CD4-positive, alpha-beta memory T cell (primary cell): Measurements from ENCODE around the gene CCDC178. TPM values are rescaled to one million over a fixed set of nuclear protein-coding genes. Genes with fewer than 3 reads are reported as not detected.

Experiments
- CTCF ChIA-PET: fragments of 350-600 bp; sonication (Branson Sonifier 250); formaldehyde crosslinking; loops from one replicate; lab custom pipeline; 2021; ENCODE audit warnings: inconsistent platforms; ENCODE audit not compliant: partially characterized antibody; lab: Charles Lee
- POLR2A ChIA-PET: fragments of 350-600 bp; sonication (Branson Sonifier 250); formaldehyde crosslinking; loops from one replicate; lab custom pipeline; 2021; ENCODE audit not compliant: partially characterized antibody; lab: Charles Lee
- DNase-seq, 5 donors: peaks; one replicate each; pipeline versions ENCODE4 v3.0.0 to v3.0.0-alpha.2; 2020 to 2022; ENCODE audit warnings: mixed read lengths in 1 of 5
- H3K27ac ChIP-seq: one replicate; pipeline ENCODE4 v1.7.0; 2013; ENCODE audit warnings: low read depth, low read length
- H3K27me3 ChIP-seq: 2 replicates; pipeline ENCODE4 v1.7.0; 2013; ENCODE audit warnings: mild to moderate bottlenecking, low read length, moderate library complexity; ENCODE audit not compliant: insufficient read depth
- H3K36me3 ChIP-seq: 2 replicates; pipeline ENCODE4 v1.7.0; 2013; ENCODE audit warnings: mild to moderate bottlenecking, low read length, moderate library complexity; ENCODE audit not compliant: insufficient read depth
- H3K4me1 ChIP-seq: 2 replicates; pipeline ENCODE4 v1.7.0; 2013; ENCODE audit warnings: mild to moderate bottlenecking, low read length, moderate library complexity; ENCODE audit not compliant: insufficient read depth
- H3K4me3 ChIP-seq, 2 donors: one replicate each; pipeline ENCODE4 v1.7.0; 2013; ENCODE audit warnings: low read length in 2 of 2, mild to moderate bottlenecking in 1 of 2
- H3K9me3 ChIP-seq, 2 donors: one replicate each; pipeline ENCODE4 v1.7.0; 2013; ENCODE audit warnings: low read length in 2 of 2, control low read depth in 1 of 2; ENCODE audit not compliant: control insufficient read depth in 1 of 2
- H3K27ac Mint-ChIP-seq, 7 donors: one replicate each; pipeline ENCODE4 v1.8.0; 2020 to 2021; ENCODE audit warnings: mixed read lengths in 7 of 7, mild to moderate bottlenecking in 6 of 7, inconsistent platforms in 3 of 7, moderate library complexity in 3 of 7
- H3K27me3 Mint-ChIP-seq, 2 donors: one replicate each; pipeline ENCODE4 v1.8.0; 2020 to 2021; ENCODE audit warnings: mixed read lengths in 2 of 2
- H3K36me3 Mint-ChIP-seq, 2 donors: one replicate each; pipeline ENCODE4 v1.8.0; 2020 to 2021; ENCODE audit warnings: mixed read lengths in 2 of 2, inconsistent platforms in 1 of 2, mild to moderate bottlenecking in 1 of 2
- H3K4me1 Mint-ChIP-seq, 4 donors: one replicate each; pipeline ENCODE4 v1.8.0; 2020 to 2021; ENCODE audit warnings: mixed read lengths in 4 of 4, mild to moderate bottlenecking in 1 of 4
- H3K4me3 Mint-ChIP-seq, 8 donors: one replicate each; pipeline ENCODE4 v1.8.0; 2020 to 2021; ENCODE audit warnings: mixed read lengths in 8 of 8, mild to moderate bottlenecking in 7 of 8, moderate library complexity in 6 of 8, inconsistent platforms in 3 of 8
- H3K9me3 Mint-ChIP-seq, 8 donors: one replicate each; pipeline ENCODE4 v1.8.0; 2020 to 2021; ENCODE audit warnings: mixed read lengths in 8 of 8, mild to moderate bottlenecking in 5 of 8, inconsistent platforms in 3 of 8, moderate library complexity in 1 of 8
- intact Hi-C: fragments of 100-400 bp; cut with micrococcal nuclease; formaldehyde crosslinking; loops from one replicate; pipeline ENCODE4 v1.15.1; 2023
- polyA plus RNA-seq, 2 donors: library from polyadenylated mRNA; unstranded; fragments of 300-500 nt; fragmentation: Illumina TruSeq; gene quantifications; one replicate each; pipeline ENCODE4 v1.2.3, GENCODE V29; 2021
- total RNA-seq, 2 experiments: library from RNA; stranded (reverse); gene quantifications; one replicate each; pipeline ENCODE4 v1.2.3, GENCODE V29; 2021

The CCDC178 gene
- total and polyA plus RNA-seq, 4 experiments from 2014 or later: not detected

- ChIA-PET POLR2A (no interaction called here), CTCF (no interaction called here)
- Histone ChIP-seq H3K4me3 (no peak overlapping the region), H3K27ac (no peak overlapping the region), H3K27me3 (no peaks in the 10 kb centered on the region), H3K4me1 (no peaks in the 10 kb centered on the region), H3K9me3 (no peaks in the 10 kb centered on the region), H3K36me3 (no peaks in the 10 kb centered on the region)
- peaks cover 0 to 16% (median 8%) of the 10 kb centered on the region in 8 donors for H3K9me3 Mint-ChIP-seq
- no peak overlapping the region for H3K27ac Mint-ChIP-seq
- intact Hi-C loops: no loop called here
- H3K4me3 Mint-ChIP-seq: no peak overlapping the region
- no peaks in the 10 kb centered on the region for H3K27me3 Mint-ChIP-seq
- DNase-seq: no peak
- no peaks in the 10 kb centered on the region for H3K4me1 Mint-ChIP-seq
- H3K36me3 Mint-ChIP-seq: no peaks in the 10 kb centered on the region
Observed at GRCh38 chr18:33014060-33014796, 426.3 kb downstream of the CCDC178 start.

GRCh38 chr18:33010149-33010548 lies 430.4 kb downstream of the CCDC178 start:
- Histone ChIP-seq H3K27ac (no peak overlapping the region), H3K4me3 (no peak overlapping the region), H3K27me3 (no peaks in the 10 kb centered on the region), H3K4me1 (no peaks in the 10 kb centered on the region), H3K9me3 (no peaks in the 10 kb centered on the region), H3K36me3 (no peaks in the 10 kb centered on the region)
- Mint-ChIP-seq H3K4me3 (no peak overlapping the region), H3K27ac (no peak overlapping the region), H3K27me3 (no peaks in the 10 kb centered on the region), H3K4me1 (no peaks in the 10 kb centered on the region), H3K9me3 (peaks cover 0 to 23% (median 10%) of the 10 kb centered on the region in 8 donors), H3K36me3 (no peaks in the 10 kb centered on the region)
- POLR2A ChIA-PET: no interaction called here
- intact Hi-C loops: no loop called here
- CTCF ChIA-PET: no interaction called here
- no peak for DNase-seq

- Mint-ChIP-seq H3K27ac (no peak overlapping the region), H3K27me3 (no peaks in the 10 kb centered on the region), H3K4me1 (no peaks in the 10 kb centered on the region), H3K4me3 (no peak overlapping the region), H3K36me3 (no peaks in the 10 kb centered on the region), H3K9me3 (peaks cover 0 to 20% (median 8%) of the 10 kb centered on the region in 8 donors)
- Histone ChIP-seq H3K36me3 (no peaks in the 10 kb centered on the region), H3K27me3 (no peaks in the 10 kb centered on the region), H3K4me1 (no peaks in the 10 kb centered on the region), H3K27ac (no peak overlapping the region), H3K4me3 (no peak overlapping the region), H3K9me3 (peaks cover 0 to 5% of the 10 kb centered on the region in 2 donors)
- intact Hi-C loops: no loop called here
- ChIA-PET POLR2A (no interaction called here), CTCF (no interaction called here)
- no peak for DNase-seq
Observed at GRCh38 chr18:32998921-32999320, 441.6 kb downstream of the CCDC178 start.

- ChIA-PET CTCF (no interaction called here), POLR2A (no interaction called here)
- Mint-ChIP-seq H3K9me3 (peaks cover 0 to 17% (median 7%) of the 10 kb centered on the region in 8 donors), H3K36me3 (no peaks in the 10 kb centered on the region), H3K27me3 (no peaks in the 10 kb centered on the region), H3K27ac (no peak overlapping the region), H3K4me1 (no peaks in the 10 kb centered on the region), H3K4me3 (no peak overlapping the region)
- intact Hi-C loops: no loop called here
- H3K27ac ChIP-seq: no peak overlapping the region
- peaks cover 0 to 5% of the 10 kb centered on the region in 2 donors for H3K9me3 ChIP-seq
- no peak overlapping the region for H3K4me3 ChIP-seq
- no peaks in the 10 kb centered on the region for H3K36me3 ChIP-seq
- no peaks in the 10 kb centered on the region for H3K4me1 ChIP-seq
- DNase-seq: no peak
- no peaks in the 10 kb centered on the region for H3K27me3 ChIP-seq
Observed at GRCh38 chr18:32998285-32998684, 442.2 kb downstream of the CCDC178 start.

GRCh38 chr18:32983721-32984120 lies 456.8 kb downstream of the CCDC178 start:
- no peaks in the 10 kb centered on the region for H3K4me1 ChIP-seq
- Mint-ChIP-seq H3K9me3 (peaks cover 0 to 5% (median under 1%) of the 10 kb centered on the region in 8 donors), H3K4me3 (no peak overlapping the region), H3K4me1 (no peaks in the 10 kb centered on the region), H3K36me3 (no peaks in the 10 kb centered on the region), H3K27ac (no peak overlapping the region), H3K27me3 (no peaks in the 10 kb centered on the region)
- no peaks in the 10 kb centered on the region for H3K36me3 ChIP-seq
- no peaks in the 10 kb centered on the region for H3K9me3 ChIP-seq
- no peak overlapping the region for H3K4me3 ChIP-seq
- ChIA-PET POLR2A (no interaction called here), CTCF (no interaction called here)
- H3K27me3 ChIP-seq: no peaks in the 10 kb centered on the region
- no peak for DNase-seq
- no peak overlapping the region for H3K27ac ChIP-seq
- intact Hi-C loops: no loop called here

- no peaks in the 10 kb centered on the region for H3K27me3 ChIP-seq
- Mint-ChIP-seq H3K4me1 (no peaks in the 10 kb centered on the region), H3K27ac (no peak overlapping the region), H3K4me3 (no peak overlapping the region), H3K9me3 (peaks cover 0 to 15% (median 2%) of the 10 kb centered on the region in 8 donors), H3K27me3 (no peaks in the 10 kb centered on the region), H3K36me3 (no peaks in the 10 kb centered on the region)
- no peaks in the 10 kb centered on the region for H3K9me3 ChIP-seq
- ChIA-PET CTCF (no interaction called here), POLR2A (no interaction called here)
- DNase-seq: no peak
- intact Hi-C loops: no loop called here
- H3K36me3 ChIP-seq: no peaks in the 10 kb centered on the region
- no peaks in the 10 kb centered on the region for H3K4me1 ChIP-seq
- no peak overlapping the region for H3K4me3 ChIP-seq
- H3K27ac ChIP-seq: no peak overlapping the region
Observed at GRCh38 chr18:32980896-32981295, 459.6 kb downstream of the CCDC178 start.

GRCh38 chr18:32975501-32975900 lies 465.0 kb downstream of the CCDC178 start:
- intact Hi-C loops: no loop called here
- H3K27ac Mint-ChIP-seq: no peak overlapping the region

More at GRCh38 chr18:32975501-32975900, 465.0 kb downstream of the CCDC178 start:
- H3K27me3 ChIP-seq: no peaks in the 10 kb centered on the region
- no peaks in the 10 kb centered on the region for H3K4me1 ChIP-seq
- H3K27me3 Mint-ChIP-seq: no peaks in the 10 kb centered on the region
- POLR2A ChIA-PET: no interaction called here
- no peaks in the 10 kb centered on the region for H3K36me3 Mint-ChIP-seq
- no peaks in the 10 kb centered on the region for H3K9me3 ChIP-seq
- H3K4me3 ChIP-seq: no peak overlapping the region
- no peak for DNase-seq
- CTCF ChIA-PET: no interaction called here
- H3K9me3 Mint-ChIP-seq: peaks cover 0 to 15% (median 5%) of the 10 kb centered on the region in 8 donors
- no peak overlapping the region for H3K27ac ChIP-seq
- H3K4me3 Mint-ChIP-seq: no peak overlapping the region
- H3K4me1 Mint-ChIP-seq: no peaks in the 10 kb centered on the region
- no peaks in the 10 kb centered on the region for H3K36me3 ChIP-seq
